Smooth muscle cell of the brain vasculature (primary cell): ENCODE data around the gene C9orf50.
"Not testable (repeated sequence)": the region's sequence is repeated elsewhere in the genome, so short reads cannot be mapped to it uniquely, and the experiment has no call there.

Source experiments
- DNase-seq: peaks from one replicate; pipeline ENCODE4 v3.0.0-alpha.2; 2012; ENCODE audit warnings: low read depth, low spot score

C9orf50 gene

DNA sequence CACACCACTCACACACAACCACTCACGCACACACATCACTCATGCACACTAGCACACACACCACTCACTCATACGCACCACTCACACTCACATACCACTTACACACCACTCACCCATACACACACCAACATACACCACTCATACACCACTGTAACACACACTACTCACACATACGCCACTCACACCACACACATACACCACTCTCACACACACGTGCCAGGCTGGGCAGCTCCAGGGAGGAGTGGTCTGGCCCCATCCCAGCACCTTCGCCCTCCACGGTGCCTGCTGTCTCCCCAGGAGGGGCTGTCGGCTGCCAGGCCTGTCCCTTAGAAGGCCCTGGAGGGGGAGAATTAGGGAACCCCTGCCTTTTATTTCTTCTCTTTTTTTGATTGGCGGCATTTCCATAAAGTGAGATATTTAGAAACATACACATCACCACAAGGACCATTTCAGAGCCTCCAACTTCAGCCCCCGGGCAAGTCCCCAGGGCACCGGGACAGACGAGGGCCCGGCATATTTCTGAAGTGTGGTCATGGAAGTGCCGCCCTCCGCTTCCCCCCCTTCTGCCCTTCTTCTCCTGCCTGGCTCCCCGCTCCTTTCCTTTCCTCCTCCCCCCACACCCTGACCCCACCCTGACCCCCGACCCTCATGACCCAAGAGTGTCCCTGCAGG lies 27.3 kb upstream of the C9orf50 start:
- DNase-seq = no peak

DNA sequence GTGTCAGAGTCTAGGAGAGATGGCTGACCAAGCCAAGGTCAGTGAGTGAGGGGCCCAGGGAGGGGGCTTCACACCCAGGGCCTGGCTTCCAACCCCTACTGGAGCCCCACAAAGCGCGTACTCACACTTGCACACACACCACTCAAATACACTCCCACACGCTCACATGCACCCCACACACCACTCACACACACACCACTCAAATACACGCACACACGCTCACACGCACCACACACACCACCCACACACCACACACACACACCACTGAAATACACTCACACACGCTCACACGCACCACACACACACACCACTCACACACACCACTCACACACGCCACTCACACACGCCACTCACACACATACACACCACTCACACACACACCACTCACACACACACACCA lies 26.7 kb upstream of the C9orf50 start:
- DNase-seq = no peak

DNA sequence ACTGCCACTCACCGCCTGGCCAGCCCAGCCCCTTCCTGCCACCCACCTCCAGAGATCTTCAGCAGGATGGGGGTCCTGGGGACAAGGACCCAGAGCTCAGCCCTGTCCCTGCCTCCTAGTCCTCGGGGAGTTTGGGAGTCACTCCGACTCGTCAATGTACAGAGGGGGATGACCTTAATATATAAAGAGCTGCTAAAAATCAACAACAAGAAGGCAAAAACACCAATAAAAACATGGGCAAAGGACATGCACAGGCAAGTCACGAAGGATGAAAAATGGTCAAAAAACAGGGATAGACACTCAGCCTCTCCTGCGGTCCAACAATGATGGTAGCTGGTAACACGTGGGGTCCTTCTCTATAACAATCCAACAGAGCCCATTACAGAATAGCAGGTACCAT lies 25.8 kb upstream of the C9orf50 start:
- DNase-seq = no peak

DNA sequence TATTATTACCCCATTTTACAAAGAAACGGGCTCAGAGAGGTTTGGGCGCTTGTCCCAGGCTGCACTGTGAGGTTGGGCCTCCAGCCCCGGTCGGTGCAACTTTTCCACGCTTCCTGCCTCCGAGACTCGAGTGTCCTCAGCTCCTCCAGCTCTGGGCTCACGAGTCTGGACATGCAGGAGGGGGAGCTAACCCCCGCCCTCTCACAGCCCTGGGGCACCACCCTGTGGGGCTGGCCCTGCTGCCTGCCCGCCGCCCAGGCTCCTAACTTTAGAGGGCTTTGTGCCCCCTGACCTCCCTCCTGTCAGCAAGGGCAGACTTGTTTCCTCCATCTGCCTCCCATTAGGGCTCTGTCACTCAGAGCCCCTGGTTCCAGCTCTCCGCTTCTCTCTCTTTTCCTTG lies 25.4 kb upstream of the C9orf50 start:
- DNase-seq = no peak

DNA sequence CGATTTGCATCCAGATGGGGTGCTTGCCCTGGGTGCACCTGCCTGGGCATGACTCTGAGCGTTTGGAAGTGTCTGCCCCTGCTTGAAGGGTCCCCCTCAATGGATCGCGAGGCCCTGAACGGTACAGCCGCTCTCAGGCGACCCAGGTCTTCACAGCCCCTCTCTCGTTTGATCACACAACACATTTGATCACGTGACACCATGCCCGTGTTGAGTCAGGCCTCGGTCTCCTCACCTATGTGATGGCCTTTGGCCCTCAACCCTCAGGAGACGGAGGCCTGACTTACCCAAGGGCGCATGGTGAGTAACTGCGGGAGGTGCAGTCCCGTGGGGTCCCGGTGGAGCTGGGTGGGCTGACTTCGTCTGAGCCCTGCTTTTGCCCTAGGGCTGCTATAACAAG lies 24.0 kb upstream of the C9orf50 start:
- DNase-seq = no peak

- DNase-seq = no peak
Observed at GRCh38 chr9:129644365-129644764, 23.5 kb upstream of the C9orf50 start.

DNA sequence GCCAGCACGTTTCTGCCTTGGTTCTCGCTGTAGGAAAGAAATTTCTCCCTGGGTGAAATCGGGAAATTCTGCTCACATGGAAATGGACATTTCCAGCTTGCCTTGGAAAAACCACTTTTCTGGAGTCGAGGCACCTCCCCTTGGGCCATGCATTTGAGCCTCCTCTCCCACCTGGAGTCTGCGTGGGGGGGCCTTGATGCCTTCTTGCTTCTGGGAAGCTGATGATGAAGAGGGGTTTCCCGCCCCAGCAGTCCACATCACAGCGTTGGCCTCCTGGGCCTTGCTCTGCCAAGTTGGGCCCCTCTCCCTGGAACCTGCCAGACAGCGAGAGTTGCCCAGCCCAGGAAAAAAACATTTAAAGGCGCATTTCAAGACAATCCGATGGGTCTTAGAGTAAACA lies 22.8 kb upstream of the C9orf50 start:
- DNase-seq = no peak

DNA sequence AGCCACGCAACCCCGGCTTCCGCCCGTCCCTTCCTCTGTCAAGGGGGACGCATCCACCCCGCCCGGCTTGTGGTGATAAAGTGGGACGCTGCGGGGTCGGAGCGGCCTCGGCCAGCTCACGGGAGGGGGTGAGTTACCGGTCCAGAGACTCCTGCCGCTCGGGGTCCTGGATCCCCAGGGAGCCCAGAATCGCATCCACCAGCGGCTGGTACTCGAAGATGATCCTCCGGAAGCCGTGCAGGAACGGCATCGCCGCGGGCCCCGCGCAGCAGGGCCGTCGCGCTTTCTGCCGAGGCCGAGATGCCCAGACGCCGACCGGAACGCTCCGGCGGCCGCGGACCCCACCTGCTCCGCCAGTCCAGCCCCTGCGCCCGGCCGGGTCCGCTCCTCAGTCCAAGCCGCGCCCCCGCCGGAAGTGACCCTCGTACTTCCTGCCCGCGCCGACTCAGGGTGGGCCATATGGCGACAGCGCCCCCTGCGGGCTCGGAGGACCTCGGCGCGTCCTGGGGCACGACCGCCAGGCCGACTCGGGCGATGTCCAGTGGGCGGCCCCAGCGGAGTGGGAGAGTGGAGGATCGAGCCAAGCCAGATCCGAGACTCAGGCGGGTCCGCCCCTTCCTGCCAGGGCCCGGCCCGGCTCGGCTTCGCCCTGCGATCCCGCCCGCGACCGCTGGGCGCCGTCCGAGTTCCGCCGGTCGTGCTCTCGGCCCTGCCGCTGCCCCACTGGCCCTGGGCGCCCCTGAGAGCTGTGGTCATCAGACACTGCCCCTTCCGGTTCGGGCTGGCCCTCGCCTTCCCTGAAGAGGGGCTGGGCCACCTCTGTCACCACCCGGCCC lies 21.1 kb upstream of the C9orf50 start, which contains the start of gene ASB6:
ASB6 (minus strand) TSS at position 402 of the 836 bp plus-strand sequence; CDS start at position 250, 152 bp downstream.
- peak; percentile 92 for DNase-seq

- DNase-seq = no peak
Observed at GRCh38 chr9:129640871-129641749, 20.2 kb upstream of the C9orf50 start.

DNA sequence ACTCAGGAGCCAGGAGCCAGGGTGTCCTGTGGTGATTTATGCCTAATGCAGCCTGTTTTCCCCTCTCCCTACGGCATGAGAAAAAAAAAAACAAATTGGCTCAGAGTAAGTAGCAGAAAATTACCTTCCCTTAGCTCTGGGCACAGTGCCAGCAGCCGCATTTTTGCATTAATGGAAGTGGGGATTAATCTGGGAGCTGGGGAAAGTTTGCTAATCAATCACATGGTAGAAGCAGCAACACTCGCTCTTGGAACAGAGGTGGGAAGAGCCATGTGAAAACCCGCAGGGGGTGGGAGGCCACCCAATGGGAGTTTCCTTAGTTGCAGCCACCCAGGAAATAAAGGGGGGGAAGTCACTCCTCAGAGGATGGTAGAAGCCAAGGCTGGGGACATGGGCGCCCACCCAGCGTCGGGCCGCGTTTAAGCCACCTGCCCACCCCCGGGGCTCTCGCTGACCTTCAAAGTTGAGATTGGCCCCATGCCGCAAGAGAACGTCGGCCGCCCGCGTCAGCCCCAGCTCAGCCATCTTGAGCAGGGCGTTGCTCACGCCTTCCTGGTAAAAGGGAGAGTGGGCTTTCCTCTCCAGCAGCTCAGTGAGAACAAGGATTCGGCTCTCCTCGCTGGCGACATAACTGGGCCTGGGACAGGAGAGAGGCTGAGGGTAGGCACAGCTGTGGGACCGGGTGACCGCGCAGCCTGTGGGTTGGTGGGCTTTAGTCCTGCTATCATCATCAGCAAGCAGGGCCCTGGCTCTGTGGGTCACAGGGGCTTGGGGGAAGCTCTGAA lies 19.4 kb upstream of the C9orf50 start:
- DNase-seq = no peak

GRCh38 chr9:129639756-129640085 lies 18.8 kb upstream of the C9orf50 start:
- DNase-seq = no peak

DNA sequence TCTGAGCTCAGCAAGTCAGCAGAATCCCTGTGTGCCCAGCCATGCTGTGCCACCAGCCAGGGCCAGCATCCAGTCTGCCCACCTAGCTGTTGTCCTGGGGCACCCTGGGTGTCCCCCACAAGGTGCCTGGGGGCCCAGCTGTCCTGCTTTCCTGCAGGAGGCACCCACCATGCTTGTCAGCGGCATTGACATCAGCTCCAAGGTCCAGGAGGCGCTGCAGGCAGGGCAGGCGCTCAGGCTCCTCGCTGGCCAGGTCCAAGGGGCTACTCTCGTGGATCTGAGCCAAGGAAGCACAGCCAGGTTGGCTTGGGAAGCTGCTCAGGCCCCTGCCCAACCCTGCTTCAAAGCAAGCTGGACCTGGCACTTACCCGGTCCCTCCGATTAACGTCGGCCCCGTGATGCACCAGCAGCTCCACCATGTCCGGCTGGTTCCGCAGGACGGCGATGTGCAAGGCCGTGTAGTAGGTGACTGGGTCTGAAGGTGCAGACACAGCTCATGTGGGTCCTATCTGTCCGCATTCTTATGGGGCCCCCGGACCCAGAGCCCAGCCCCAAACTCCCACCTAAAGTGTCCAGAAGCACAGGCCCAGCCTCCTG lies 18.2 kb upstream of the C9orf50 start:
- no peak for DNase-seq

- DNase-seq = no peak
Observed at GRCh38 chr9:129637673-129638439, 17.0 kb upstream of the C9orf50 start.

DNA sequence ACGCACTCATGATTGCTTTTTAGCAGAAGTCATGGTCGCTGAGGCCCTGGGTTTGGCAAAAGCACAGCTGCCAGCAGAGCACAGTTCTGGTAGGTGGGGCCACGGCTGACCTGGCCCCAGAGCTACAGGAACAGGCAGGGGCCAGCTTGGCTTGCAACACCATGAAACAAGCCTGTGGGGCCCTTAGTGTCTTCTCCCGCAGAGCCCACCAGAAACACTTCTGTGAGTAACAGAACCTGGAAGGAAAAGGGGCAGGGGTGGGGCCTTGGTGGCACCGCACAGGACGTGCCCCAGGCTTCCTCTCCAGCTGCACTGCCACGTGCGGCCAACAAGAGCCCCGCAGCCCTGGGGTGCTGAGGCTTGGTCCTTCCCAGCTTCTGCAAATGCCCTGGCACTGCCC lies 16.2 kb upstream of the C9orf50 start:
- no peak for DNase-seq

GRCh38 chr9:129636343-129636742 lies 15.4 kb upstream of the C9orf50 start:
- not testable (repeated sequence) for DNase-seq

DNA sequence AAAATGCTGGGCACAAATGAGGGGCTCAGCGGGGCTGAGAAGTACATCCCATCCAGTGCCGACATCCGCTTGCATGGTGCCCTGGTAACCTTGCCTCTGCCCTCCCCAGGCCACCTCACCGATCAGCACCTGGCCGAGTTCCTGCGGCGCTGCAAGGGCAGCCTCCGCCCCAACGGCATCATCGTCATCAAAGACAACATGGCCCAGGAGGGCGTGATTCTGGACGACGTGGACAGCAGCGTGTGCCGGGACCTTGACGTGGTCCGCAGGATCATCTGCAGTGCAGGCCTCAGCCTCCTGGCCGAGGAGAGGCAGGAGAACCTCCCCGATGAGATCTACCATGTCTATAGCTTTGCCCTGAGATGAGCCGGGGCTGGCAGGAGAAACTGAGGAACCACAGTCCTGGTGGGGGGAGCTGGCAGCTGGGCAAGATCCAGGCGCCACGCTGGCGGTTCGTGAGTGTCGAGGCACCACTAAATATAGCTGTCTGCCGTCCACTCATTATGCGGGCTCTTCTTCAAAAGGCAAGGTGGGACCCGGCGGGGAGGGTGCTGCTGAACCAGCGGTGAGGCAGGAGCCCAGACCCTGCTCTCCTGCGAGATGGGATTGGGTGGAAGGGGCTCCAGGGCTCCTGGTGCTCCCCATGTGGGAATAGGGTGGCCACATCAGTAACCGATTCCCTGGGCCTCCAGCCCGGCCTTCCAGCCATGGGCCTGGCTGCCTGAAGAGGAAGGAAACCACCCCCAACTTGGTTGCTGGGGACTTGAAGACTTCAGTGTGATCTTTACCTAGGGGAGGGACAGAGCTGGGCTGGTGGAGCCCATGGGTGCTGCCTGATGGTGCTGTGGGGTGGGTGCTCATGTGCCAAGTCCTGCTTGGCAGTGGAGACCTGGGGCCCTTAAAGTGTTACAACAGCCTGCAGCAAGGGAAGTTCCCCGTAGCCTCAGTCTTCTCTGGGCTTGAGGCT lies 14.5 kb upstream of the C9orf50 start:
- no peak for DNase-seq

DNA sequence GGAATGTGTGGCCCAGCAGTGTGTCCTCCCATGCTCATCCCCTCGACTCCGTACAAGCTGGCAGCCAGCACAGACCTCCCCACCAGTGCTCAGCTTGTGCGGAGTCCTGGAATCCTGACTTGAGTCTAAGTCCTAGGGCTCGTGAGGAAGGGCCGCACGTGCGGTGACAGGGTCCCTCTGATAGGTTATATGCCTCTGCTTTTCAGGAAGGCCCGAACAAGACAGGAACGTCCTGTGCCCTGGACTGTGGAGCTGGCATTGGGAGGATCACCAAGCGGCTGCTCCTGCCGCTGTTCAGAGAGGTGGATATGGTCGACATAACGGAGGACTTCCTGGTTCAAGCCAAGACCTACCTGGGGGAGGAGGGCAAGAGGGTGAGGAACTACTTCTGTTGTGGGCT lies 12.9 kb upstream of the C9orf50 start:
- DNase-seq = no peak

- DNase-seq = no peak
Observed at GRCh38 chr9:129633207-129633606, 12.3 kb upstream of the C9orf50 start.

GRCh38 chr9:129632460-129632859 lies 11.6 kb upstream of the C9orf50 start:
- DNase-seq = no peak
